GM19193 (cell line): ENCODE results near the gene ZNF578.
A peak's percentile ranks its signal among the peaks of the same experiment; 100 is the strongest.

Experiments used
- POLR2A ChIP-seq: IDR thresholded peaks from 4 replicates; pipeline ENCODE4 v1.6.1; 2011; ENCODE audit not compliant: insufficient read depth, insufficient read length; ENCODE audit errors: extremely low read depth

The ZNF578 gene

GRCh38 chr19:52518646-52519045, 65.3 kb downstream of the ZNF578 start:
- TF ChIP-seq POLR2A: no peak

GRCh38 chr19:52520013-52520412, 66.7 kb downstream of the ZNF578 start:
- TF ChIP-seq POLR2A: no peak

GRCh38 chr19:52522551-52522950, 69.2 kb downstream of the ZNF578 start:
- no peak for TF ChIP-seq POLR2A

DNA sequence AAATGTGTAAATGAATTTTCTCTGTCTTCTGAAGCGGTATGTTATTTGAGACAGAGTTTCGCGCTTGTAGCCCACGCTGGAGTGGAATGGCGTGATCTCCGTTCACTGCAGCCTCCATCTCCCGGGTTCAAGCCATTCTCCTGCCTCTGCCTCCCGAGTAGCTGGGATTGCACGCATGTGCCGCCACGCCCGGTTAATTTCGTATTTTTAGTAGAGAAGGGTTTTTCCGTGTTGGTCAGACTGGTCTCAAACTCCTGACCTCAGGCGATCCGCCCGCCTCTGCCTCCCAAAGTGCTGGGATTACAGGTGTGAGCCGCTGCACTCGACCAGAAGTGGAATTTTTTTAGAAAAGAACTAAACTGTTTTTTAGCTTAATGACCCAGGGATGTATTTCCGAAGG, 70.7 kb downstream of the ZNF578 start:
- no peak for TF ChIP-seq POLR2A

- peak; percentile 70 for TF ChIP-seq POLR2A
Observed at GRCh38 chr19:52527134-52527955, 74.0 kb downstream of the ZNF578 start, which contains the start of gene ZNF808. ZNF808 (plus strand) TSS chr19:52527668; CDS start chr19:52543285, 15,617 bp downstream.

- TF ChIP-seq POLR2A: no peak
Observed at GRCh38 chr19:52527956-52528351, 74.6 kb downstream of the ZNF578 start.

GRCh38 chr19:52532480-52532879, 79.1 kb downstream of the ZNF578 start:
- TF ChIP-seq POLR2A: no peak

GRCh38 chr19:52533901-52534300, 80.5 kb downstream of the ZNF578 start:
- no peak for TF ChIP-seq POLR2A

DNA sequence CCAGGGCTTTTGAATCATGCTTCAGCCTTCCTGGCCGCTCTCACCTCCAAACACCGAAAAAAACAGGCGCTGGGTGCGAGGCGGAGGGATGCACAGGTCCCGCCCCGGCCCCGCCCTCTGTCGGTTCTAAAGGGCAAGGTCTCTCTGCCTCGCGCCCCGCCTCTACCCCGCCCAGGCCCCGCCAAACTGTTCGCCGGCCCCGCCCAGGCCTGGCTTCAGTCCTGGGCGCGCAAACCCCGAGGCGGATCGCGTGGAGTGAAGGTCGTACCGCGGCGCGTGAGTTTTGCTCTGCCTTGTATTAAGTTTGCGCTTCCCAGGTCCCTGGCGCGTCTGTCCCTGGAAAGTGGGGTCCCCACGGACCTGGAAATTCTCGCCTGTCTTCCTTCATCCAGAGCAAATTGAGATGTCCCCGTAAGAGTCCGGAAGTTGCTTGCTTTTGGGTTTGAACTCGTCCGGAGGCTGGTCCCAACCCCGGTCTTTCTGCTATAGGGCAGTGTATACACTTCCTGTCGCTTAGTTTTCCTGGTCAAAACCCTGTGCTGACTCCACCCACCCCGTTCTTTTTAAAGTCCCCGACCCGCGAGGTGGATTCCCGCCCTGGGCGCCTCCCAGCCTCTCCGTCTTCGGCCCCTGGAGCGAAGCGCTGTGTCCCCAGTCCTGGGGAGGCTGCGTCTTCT, 82.6 kb downstream of the ZNF578 start:
- peak; percentile 76 for TF ChIP-seq POLR2A

DNA sequence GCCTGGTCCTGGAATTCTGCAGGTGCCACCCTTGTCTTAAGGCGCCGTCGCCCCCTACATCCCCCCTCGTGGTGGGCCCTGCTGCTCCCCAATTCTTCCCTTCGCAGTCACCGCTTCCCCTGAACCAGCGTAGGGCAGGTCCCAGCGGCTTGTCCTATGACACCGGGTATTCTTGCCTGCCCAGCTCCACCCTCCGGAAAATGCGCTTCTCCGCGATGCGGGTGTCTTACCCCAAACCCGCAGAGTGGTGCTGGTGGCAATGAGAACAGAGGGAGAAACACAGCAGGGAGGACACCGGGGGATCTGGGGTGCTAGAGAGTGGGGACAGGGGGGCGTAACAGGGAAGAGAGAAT, 83.1 kb downstream of the ZNF578 start:
- TF ChIP-seq POLR2A: no peak

- TF ChIP-seq POLR2A: no peak
Observed at GRCh38 chr19:52541608-52542007, 88.3 kb downstream of the ZNF578 start.

GRCh38 chr19:52542984-52543664, 89.8 kb downstream of the ZNF578 start:
- no peak for TF ChIP-seq POLR2A

- no peak for TF ChIP-seq POLR2A
Observed at GRCh38 chr19:52554216-52554971, 101.0 kb downstream of the ZNF578 start.

- TF ChIP-seq POLR2A: no peak
Observed at GRCh38 chr19:52557231-52557995, 104.1 kb downstream of the ZNF578 start.
